GM12865 (cell line): ENCODE data around the gene KCNIP3.

Source experiments
- DNase-seq: peaks from one replicate; pipeline ENCODE4 v3.0.0; 2010; ENCODE audit warnings: low read depth
- H3K4me3 ChIP-seq: 2 replicates; pipeline ENCODE4 v1.5.1; 2011; ENCODE audit warnings: mild to moderate bottlenecking, low read depth, low read length, control low read depth
- CTCF ChIP-seq: IDR thresholded peaks from 2 replicates; pipeline ENCODE4 v1.5.1; 2011; ENCODE audit warnings: low read length, control low read depth, low read depth, inconsistent platforms; ENCODE audit not compliant: insufficient read depth; ENCODE audit errors: missing control alignments

The KCNIP3 gene

DNA sequence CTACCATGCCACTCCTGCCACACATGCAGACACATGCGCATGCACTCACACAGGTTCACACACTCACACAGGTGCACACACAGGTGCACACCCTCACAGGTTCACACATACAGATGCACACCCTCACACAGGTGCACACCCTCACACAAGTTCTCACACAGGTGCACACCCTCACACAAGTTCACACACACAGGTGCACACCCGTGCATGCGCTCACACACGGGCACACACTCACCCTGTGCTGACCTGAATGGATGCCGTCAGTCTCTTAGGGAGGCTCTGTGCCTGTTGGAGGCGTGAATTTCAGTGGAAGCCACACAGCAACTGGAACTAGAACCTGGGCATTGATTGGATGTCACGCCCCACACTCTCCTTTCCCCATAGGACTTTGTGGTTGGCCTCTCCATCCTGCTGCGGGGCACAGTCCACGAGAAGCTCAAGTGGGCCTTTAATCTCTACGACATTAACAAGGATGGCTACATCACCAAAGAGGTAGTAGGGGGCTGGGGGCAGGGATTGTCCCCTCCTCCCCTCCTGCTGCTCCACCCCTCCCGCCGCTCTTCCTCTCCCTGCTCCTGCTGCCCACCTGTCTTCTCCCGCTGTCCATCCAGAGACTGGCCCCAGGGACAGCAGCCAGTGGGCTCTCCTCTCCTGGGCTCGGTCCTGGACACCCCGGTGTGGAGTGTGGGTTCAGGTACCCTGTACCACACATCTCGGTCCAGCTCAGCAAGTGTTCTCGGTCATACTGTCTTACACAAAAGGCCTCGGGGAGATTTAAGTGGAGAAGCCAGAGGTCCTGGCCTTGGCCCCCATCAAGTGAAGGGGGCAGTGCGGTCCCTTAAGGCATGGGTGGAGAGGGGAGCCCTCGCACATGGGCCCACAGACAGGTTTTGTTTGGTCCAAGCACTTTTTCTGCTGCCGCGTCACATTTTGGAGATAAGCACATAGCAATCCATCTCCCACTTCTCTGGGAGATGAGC lies 84.4 kb downstream of the KCNIP3 start:
- DNase-seq = no peak
- no peak for TF ChIP-seq CTCF
- H3K4me3 ChIP-seq = no peak overlapping the region

DNA sequence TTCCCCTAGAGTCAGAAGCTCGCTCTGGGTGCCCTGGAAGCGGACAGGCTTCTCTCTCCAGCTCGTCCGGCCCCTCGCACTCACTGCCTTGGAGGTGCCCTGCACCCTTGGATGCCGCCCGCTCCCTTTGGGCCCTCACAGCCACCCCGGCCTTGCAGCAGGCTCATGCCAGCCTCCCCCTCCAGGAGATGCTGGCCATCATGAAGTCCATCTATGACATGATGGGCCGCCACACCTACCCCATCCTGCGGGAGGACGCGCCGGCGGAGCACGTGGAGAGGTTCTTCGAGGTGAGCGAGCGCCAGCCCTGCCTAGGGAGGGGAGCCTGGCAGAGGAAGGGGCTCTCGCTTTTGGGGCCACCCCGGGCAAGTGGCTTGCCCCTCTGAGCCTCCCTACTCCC lies 85.0 kb downstream of the KCNIP3 start:
- no peak overlapping the region for H3K4me3 ChIP-seq
- no peak for TF ChIP-seq CTCF
- DNase-seq = no peak

GRCh38 chr2:95382686-95383634 lies 85.8 kb downstream of the KCNIP3 start:
- H3K4me3 ChIP-seq = no peak overlapping the region
- no peak for TF ChIP-seq CTCF
- no peak for DNase-seq

DNA sequence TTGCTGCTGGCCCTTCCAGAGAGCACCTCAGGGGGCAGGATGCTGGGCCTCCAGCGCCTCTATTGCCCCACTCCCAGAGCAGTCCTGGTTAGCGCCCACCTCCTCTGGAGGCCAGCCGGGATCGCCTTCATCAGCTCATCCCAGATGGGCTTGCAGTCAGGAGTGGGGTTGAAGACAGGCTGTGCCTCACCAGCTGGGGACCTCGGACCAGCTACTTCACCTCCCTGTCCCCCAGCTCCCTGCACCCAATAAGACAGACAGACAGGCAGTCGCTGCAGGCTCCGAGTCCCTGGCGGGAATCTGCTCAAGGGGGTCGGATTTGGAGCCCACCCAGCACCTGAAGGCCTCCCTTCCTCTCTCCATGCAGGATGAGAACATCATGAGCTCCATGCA lies 86.5 kb downstream of the KCNIP3 start:
- TF ChIP-seq CTCF = no peak

DNA sequence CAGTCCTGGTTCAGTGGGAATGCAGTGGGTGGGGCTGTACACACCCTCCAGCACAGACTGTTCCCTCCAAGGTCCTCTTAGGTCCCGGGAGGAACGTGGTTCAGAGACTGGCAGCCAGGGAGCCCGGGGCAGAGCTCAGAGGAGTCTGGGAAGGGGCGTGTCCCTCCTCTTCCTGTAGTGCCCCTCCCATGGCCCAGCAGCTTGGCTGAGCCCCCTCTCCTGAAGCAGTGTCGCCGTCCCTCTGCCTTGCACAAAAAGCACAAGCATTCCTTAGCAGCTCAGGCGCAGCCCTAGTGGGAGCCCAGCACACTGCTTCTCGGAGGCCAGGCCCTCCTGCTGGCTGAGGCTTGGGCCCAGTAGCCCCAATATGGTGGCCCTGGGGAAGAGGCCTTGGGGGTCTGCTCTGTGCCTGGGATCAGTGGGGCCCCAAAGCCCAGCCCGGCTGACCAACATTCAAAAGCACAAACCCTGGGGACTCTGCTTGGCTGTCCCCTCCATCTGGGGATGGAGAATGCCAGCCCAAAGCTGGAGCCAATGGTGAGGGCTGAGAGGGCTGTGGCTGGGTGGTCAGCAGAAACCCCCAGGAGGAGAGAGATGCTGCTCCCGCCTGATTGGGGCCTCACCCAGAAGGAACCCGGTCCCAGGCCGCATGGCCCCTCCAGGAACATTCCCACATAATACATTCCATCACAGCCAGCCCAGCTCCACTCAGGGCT lies 87.9 kb downstream of the KCNIP3 start:
- TF ChIP-seq CTCF = no peak
- DNase-seq = no peak
- H3K4me3 ChIP-seq = no peak overlapping the region

More for the DNA sequence above, 86.5 kb downstream of the KCNIP3 start:
- DNase-seq = no peak
- no peak overlapping the region for H3K4me3 ChIP-seq

- no peak for TF ChIP-seq CTCF
- DNase-seq = no peak
- H3K4me3 ChIP-seq = no peak overlapping the region
Measured at GRCh38 chr2:95385570-95385984, 88.4 kb downstream of the KCNIP3 start.
